Measurements from ENCODE around the gene SHTN1.

The SHTN1 gene

DNA sequence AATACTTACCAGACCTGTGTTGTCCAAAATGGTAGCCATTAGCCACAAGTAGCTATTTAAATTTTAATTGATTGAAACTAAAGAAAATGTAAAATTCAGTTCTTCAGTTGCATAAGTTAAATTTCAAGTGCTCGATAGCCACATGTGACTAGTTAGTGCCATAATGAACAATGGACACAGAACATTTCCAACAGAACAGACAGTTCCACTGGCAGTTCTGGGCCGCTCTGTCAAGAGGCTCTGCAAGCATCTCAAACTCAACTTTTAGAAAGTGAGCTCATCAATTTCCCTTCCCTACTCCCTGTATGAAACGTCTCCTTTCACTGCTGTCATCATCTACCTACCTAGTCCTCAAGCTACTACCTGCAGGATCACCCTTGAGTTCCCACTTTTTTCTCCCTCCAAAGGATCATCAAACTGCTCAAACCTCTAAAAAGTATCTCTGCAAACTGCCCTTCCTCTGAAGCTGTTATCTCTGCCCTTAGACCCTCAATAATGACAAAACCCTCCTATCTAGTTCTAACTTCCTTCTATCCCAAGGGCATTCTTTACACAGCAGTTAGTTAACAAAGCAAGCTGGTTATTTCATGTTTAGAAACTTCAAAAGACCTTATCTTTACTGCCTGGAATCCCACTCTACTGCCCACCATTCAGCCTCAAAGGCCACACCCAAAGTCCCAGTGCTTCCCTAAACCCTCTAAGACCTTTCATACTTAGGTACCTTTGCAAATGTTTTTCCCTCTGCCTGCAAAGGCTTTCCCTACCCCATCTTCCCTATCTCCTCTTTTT lies 20.6 kb downstream of the SHTN1 start:
- no peak for DNase-seq

DNA sequence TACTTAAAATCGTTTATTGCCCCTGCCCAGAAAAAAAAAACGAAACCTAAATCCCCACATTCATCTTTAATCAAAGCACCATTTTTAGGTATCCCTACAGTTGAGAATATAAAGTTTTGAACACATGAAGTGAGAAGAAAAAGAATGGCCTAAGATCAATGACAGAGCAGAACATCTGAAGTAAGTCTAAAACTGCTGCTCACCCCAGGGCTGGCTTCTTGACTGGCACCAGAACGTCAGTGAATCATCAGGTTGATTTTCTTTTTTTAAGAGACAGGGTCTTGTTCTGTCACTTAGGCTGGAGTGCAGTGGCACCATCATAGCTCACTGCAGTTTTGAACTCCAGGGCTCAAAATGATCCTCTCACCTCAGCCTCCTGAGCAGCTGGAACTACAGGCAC lies 24.9 kb downstream of the SHTN1 start:
- no peak for DNase-seq

DNA sequence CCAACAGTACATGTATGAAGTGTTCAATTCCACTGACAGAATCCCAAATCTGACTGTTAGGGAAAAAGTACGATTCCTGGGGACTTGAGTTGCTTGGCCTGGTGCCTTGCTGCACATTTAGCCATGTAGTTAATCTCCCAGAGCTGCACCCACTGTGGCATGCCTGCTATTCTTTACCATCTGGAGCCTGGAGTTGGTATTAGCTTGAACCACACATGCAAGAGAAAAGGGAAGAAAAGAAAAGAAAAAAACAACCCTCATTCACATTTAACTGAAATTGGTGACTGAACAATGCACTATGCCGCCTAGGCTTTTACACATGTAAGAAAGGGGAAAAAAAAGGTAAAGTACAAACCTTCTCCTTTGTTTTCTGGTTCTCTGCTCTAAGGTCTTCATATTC lies 26.1 kb downstream of the SHTN1 start:
- no peak for DNase-seq

DNA sequence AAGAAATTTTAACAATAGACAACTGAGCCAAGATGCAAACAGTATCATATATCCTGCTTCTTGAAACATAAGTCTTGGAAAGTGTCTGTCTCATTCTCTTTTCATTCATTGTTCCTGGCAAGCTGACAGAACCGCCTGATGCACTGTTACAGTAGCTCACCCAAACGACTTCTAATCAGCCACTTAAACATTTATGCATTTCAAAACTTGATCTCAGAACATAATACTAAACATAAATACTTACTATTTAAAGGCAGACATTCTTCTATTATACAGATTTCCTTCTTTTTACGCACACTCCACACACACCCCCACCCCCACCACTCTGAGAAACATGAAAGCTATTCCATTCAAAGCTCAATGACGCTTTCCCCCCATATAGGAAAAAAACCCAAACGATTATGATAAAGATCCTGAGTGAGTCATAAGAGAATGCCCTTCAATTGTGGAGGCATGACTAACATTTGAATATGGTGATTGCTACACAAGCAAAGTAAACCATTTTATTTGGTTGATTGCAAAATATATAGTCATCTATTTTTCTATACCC lies 30.5 kb downstream of the SHTN1 start:
- DNase-seq = peak in 1 of 2 donors; percentile 34

DNA sequence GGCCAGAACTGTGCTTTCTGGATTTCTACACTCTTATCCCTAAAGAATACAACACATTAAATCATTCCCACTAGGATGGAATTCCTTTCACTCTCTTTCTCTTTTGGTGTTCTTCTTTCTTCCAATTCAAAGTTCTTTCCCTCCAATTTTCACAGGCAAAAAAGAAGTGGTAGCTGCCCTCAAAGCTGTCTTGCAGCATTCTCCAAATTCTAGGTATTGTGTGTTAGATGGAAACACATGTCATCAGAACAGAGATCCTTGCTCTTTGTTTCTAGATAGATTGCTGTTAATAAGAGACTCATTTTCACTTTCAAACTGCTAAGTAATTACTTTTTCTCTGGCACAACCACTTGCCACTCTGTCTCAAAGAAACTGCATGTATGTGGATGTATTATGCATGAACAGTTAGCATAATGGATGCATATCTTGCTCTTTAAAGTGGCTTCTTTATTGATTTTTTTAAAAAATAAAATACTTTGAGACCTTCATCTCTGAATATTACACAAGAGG lies 31.0 kb downstream of the SHTN1 start:
- DNase-seq = no peak

DNA sequence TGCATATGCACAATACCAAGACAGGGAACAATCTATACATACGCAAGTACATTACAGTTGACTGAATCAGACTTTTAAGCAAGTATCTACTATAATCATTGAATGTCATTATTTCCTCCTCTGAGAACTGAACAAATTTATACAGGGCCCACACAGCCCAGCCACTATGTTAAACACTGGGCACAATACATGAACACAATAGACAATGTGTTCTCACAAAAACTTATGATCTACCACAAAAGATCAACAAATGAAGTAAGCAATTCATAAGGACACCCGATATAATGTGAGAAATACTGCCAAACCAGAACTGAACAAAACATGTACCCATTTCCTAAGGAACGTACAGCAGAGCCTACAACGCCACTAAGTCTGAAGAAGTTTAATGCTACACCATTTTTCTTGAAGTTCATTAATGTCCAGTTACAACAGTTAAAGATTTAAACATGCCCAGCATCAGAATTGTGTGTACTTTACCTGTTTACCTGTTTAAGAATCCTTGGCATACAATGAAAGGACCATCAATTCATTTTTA lies 31.5 kb downstream of the SHTN1 start:
- no peak for DNase-seq

DNA sequence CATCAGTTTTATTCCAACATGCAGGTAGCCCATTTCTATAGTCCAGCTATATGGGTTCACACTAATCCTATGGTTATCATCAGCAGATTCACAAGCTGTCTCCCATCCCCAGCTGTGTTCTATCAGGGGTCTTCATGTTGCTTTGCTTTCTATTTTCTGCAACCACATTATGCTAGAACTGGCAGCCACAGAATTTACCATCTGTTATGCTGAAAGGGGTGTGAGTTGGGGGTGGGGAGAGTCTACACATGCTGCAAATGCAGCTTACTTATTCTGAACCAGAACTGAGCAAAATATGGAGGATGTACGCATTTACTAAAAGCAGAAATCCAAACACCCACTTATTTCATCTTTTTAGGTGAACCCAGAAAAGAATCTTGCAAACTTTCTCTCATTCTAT lies 32.9 kb downstream of the SHTN1 start:
- DNase-seq = no peak

DNA sequence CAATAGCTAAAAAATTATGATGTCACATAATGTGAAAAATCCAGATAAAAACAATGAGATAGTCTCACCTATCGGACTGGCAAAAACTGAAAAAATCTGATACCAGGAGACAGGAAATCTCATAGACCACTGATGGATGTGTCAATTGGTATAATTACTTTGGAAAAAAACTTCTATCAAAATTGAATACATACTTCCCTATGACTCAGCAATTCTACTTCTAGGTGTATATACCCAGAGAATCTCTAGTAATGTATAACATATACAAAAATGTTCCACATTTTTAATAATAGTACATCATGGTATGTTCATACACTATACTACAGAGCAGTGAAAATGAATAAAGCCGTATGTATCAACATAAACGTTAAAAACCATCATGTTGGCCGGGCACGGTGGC lies 34.9 kb downstream of the SHTN1 start:
- no peak for DNase-seq

DNA sequence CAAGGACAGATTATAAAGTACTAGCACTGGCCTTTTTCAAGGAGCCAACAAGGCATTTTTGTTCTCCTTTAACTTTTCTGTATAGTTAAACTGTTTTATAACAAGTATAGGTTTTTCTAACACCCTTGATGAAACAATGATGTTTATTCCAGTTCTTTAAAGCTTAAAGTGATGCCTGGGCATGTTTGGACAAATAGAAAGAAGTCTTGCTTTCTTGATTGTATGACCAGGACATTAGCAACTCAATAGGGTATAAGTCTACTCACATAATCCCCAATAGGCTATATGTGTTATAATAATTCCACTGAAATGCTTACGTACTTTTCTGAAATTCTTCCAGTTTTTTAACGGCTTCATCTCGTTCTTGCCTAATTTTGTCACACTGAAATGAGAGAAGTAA lies 36.7 kb downstream of the SHTN1 start:
- no peak for DNase-seq

DNA sequence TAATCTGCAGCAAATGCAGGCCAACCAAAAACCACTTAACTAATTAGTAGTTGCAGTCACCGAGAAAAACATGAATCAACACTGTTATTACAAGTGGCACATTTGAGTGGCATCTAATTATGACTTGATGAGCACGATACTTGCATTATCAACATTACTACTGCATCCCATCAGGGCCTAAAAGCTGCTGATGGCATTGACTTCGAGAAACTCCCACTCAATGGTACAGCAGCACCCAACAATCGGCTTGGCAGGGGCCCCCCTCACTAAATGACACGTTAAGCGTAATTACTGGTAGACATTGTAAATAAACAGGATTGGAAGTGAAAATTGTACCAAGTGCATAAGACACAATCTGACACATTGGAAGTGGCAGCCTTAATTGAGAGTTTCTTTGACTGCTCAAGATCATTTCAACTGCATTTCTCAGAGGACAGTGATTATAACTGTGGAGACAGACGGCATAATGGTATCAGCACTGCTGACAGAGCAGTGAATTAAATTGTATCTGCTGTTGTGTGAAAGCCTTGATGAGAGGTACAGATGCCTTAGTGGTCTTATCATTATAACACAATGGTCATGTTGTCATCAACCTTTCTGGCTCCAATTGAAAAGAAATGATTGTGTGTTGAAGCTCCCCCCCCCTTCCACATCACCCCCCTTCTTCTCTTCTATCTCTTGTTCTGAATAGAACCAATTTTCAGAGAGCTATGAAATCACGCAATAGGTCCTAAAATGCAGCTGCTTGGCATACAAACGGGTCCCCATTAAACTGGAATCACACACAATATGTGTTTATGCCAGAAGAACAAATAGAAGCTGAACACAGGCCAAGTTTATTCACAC lies 43.4 kb downstream of the SHTN1 start:
- no peak for DNase-seq

DNA sequence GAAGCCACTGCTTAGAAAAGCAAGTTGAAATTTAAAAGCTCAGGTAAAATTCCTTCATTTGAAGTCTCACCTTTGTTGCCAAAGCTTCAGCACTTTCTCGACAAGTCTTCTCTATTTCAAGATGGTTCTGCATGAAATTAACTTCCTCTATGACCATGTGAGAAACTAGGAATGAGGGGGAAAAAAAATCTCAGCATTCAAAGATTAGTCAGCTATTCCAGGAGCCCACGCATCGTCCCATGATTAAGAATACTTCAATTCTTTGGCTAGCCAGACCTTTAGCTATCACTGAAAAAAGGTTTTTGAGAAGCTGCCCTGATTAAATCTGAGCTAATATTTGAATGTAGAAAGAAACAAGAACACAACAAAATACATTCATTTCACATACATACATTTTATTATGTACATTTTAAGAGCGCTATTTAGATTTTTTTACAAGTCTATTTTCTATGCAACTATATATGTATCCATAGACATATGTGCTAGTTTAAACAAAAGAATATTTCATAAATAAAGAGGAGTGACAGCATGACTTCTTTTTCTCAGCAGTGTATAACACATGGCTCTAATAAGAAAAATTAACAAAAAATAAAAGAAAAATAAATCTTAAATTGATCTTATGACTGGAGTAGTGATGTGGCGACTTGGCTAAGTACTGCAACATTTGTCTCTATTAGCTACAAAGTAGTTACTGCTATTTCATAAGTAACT lies 44.8 kb downstream of the SHTN1 start:
- DNase-seq = peak; percentile 81 to 91

DNA sequence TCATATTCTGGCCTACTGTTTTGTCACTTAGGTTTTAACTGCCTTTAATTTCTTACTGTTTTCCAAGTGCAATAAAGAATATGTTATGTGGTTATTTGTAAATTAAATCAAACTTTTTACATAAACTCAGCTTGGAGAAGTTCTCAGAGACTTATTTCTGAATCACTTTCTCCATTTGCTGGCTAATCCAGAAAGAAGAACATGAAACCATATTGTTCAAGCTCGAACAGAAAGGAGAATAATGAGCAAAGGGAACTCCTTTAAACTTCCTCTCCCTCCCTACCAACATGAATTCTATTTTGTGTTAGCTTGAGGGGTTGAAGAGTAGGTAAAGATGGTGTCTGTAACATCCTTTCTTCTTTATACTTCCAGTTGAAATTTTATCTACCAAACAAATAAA lies 52.3 kb downstream of the SHTN1 start:
- peak; percentile 35 to 90 for DNase-seq

DNA sequence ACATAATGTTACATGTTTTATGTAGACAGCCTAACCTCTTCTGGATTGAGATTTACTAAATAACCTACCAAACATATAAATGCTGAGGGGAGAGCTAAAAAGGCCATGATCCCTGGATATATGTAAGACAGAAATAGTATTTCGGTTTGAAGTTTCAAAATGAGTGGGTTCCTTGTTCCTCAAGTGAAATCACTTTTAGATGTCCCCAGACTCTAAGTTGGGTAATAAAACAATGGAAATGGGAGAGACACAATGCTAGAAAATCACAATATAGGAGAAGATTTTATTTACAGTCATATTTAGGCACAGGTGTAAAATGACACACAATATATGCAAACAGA lies 56.5 kb downstream of the SHTN1 start:
- DNase-seq = peak; percentile 58 to 82

DNA sequence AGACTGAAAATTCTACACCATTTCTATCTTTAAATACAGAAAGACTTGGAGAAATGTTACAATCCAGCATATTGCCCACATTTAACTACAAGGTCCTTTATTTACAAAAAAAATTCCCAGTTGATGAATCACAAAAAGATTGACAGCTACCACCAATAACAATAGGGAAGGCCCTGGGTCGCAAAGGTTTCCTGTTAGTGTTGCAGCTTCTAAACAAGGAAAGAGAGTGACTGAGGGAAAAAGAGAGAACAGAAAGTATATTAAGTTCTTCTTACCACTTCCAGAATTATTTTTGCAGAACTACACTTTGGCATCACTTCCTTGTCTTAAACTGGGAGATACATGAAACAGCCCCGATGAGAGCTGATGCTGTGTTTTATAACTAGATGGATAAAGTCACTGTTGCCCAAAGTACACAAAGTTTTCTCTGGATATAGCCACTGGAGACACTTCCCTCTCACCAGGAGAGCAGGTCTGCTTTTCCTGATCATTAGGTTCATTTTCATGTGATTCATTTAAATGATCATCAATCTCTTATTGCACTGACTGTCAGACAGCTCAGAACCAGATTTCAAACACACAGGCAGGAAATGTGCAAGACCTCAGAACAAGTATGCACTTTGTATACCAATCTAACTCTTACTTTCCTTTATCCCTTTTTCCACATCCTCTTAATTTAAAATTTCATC lies 57.0 kb downstream of the SHTN1 start:
- peak; percentile 79 to 92 for DNase-seq

DNA sequence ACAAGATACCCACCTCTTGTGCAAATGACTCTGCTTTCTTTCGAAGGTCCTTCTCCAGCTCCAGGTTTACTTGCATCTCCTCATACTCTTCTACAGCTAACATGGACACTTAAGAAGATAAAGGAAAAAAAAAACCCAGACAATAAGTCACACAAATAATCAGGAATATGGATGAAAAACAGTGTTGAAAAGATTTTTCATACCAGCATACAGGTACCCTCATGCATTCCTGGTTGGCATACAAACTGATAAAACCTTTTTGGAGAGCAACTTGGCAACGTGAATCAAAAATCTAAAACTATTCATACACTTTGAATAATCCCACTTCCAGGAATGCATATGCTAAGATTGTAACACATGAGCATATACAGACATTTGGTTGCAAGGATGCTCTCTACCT lies 60.1 kb downstream of the SHTN1 start:
- no peak for DNase-seq

DNA sequence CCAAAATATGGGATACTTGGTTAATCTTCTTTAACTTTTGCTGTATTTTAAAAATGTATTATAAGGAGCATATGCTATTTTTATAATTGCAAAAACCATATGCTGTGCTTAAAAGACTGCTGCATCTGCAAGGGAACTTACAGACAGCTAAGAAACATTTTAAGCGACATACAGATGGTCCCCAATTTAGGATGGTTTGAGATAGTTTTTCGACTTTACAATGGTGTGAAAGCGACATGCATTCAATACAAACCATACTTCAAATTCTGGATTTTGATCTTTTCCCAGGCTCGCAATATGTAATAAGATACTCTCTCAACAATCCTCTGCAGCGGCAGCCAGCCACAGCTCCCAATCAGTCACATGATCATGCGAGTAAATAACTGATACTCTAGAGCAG lies 73.2 kb downstream of the SHTN1 start:
- no peak for DNase-seq

DNA sequence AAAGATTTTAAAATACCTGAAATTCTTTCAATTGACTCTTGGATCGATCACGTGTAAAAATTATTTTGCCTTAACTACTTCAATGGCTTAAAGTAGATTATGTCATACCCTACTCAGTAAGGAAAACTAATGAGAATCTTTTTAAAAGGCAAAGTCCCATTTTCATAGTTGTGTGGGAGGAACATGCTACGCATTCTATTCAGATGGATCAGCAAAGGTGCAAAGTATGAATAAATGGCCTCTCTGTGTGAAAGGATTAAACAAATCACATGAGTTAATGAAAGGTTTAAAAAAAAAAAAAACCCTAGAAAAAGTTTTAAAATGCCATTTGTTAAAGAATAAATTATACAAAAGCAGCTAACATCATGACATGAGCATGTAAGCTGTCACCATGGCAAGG lies 78.6 kb downstream of the SHTN1 start:
- no peak for DNase-seq

DNA sequence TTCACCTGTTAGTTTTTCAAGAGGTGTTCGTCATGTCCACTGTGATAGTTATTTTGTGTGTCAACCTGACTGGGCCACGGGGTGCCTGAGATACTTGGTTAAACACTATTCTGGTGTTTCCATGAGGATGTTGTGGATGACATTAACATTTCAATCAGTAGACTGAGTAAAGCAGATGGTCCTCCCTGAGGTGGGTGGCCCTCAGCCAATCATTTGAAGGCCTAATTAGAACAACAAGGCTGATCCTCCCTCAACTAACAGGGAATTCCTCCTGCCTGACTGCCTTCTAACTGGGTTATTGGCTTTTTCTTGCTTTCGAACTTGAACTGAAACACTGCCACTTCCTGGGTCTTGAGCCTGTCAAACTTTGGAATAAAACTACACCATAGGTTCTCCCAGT lies 79.9 kb downstream of the SHTN1 start:
- DNase-seq = no peak

DNA sequence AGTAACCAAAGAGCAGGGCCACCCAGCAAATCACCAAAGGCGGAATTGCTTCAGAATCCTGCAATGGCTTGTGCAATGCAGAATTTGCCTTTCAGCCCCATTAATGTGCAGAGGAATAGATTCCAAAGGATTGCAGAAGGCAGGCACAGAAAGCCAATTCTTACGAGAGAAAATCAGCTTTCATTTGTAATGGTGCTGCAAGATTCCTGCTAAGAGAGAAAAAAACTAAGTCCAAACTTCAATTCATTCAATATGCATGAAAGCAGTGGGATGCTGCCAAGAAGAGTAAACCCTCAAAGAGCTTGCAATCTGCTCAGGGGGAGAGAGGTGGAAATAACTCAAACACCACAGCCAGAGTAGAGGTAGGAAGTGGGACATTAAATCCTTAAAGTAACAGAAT lies 85.3 kb downstream of the SHTN1 start:
- no peak for DNase-seq

DNA sequence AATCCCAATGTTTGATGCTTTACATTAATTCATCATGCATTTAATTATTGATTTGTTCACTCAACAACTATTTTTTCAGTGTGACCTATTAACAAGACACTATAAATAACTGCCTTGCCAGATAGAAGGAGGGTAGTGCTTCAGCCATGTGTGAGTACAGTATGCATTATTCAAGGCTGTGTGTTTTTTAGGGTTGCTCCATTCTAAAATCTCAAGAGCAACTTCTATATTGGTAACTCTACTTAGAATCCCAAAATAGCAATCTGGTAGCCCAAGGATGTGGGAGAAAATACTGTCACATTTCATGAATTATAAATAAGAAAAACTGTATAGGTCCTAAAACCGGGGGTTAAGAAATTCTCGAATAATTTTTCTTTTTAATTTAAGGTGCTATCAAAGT lies 85.8 kb downstream of the SHTN1 start:
- DNase-seq = no peak

DNA sequence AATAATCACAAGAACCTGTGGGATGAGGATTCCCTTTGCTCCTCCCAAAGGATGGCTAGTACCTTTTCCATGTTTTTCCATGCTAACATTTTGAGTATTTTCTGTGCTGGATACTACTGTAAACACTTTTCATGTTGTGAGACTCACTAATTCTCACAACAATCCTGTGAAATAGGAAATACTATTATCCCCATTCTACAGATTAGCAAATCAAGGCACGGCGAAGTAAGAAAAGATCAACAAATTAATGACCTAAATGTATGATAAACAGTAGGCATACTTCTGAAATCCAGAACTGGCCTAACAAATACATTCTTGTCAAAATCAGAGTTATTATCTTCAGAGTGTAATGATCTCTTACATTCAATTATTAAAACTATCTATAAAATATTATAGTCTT lies 86.4 kb downstream of the SHTN1 start:
- DNase-seq = no peak

DNA sequence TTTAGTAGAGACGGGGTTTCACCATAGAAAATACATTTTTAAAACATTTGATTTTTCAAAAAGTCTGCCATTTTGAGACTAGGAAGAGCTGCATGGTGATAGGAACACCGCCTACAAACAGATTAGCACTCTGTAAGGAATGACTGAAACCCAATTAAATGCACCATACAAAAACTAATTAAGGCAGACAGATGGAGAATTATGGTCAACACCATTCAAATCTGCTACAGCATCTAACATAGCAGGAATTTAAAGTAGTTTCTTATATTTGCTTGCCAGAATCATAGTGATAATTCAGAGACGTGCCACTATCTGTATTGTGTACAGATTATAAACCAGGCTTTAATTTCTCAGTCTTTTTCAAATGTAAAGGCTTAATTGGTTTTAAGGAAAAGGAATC lies 87.5 kb downstream of the SHTN1 start:
- no peak for DNase-seq

Measured in inflammatory macrophage (primary cell).